Activated CD4-positive, alpha-beta T cell treated with anti-CD3 and anti-CD28 coated beads for 1 hour (primary cell): ENCODE data around the gene LINGO1.

Source experiments
- DNase-seq: peaks from one replicate; pipeline ENCODE4 v3.0.0-alpha.2; 2020

The LINGO1 gene

GRCh38 chr15:77632534-77633133 is at the start of gene LINGO1:
TSS of gene LINGO1 (minus strand) at chr15:77632912. CDS start at chr15:77632315, 597 bp downstream.
- DNase-seq, result no peak

GRCh38 chr15:77681362-77681761 is 48.6 kb upstream of the LINGO1 start:
- no peak for DNase-seq

- no peak for DNase-seq
Measured at GRCh38 chr15:77676569-77677375, 44.1 kb upstream of the LINGO1 start.

- no peak for DNase-seq
Measured at GRCh38 chr15:77675806-77676415, 43.2 kb upstream of the LINGO1 start.

GRCh38 chr15:77674327-77674726 is 41.6 kb upstream of the LINGO1 start:
- no peak for DNase-seq

GRCh38 chr15:77673866-77674265 is 41.2 kb upstream of the LINGO1 start:
- DNase-seq, result no peak

GRCh38 chr15:77672135-77672534 is 39.4 kb upstream of the LINGO1 start:
- no peak for DNase-seq

- DNase-seq, result no peak
Measured at GRCh38 chr15:77671362-77672056, 38.8 kb upstream of the LINGO1 start.

- no peak for DNase-seq
Measured at GRCh38 chr15:77670558-77671361, 38.0 kb upstream of the LINGO1 start.

GRCh38 chr15:77669896-77670295 is 37.2 kb upstream of the LINGO1 start:
- DNase-seq, result no peak

- no peak for DNase-seq
Measured at GRCh38 chr15:77667338-77668234, 34.9 kb upstream of the LINGO1 start.

GRCh38 chr15:77666296-77666660 is 33.6 kb upstream of the LINGO1 start:
- no peak for DNase-seq

- no peak for DNase-seq
Measured at GRCh38 chr15:77665530-77666295, 33.0 kb upstream of the LINGO1 start.

GRCh38 chr15:77664428-77664827 is 31.7 kb upstream of the LINGO1 start:
- DNase-seq, result no peak

- DNase-seq, result no peak
Measured at GRCh38 chr15:77663256-77663655, 30.5 kb upstream of the LINGO1 start.

GRCh38 chr15:77659350-77660321 is 26.9 kb upstream of the LINGO1 start:
- no peak for DNase-seq

GRCh38 chr15:77658304-77658703 is 25.6 kb upstream of the LINGO1 start:
- DNase-seq, result no peak

- DNase-seq, result no peak
Measured at GRCh38 chr15:77657634-77658238, 25.0 kb upstream of the LINGO1 start.

GRCh38 chr15:77656294-77656693 is 23.6 kb upstream of the LINGO1 start:
- no peak for DNase-seq
